ENCODE data around the gene SDK1.

Gene SDK1

GRCh38 chr7:4119848-4120247, 818.8 kb downstream of the SDK1 start:
- Histone ChIP-seq H2AK5ac (ENCODE audit: low read length) (no peak overlapping the region), H3K4me1 (ENCODE audit: control insufficient read depth in 1 of 2, insufficient read depth in 2 of 2, low read length in 2 of 2) (no peaks in the 10 kb centered on the region), H3K23ac (ENCODE audit: low read length) (no peak overlapping the region), H3K4ac (ENCODE audit: low read depth, low read length) (no peak overlapping the region), H3K9ac (ENCODE audit: low read length) (no peak overlapping the region), H4K91ac (ENCODE audit: low read depth, low read length) (no peak overlapping the region), H4K8ac (ENCODE audit: low read depth, low read length) (no peak overlapping the region), H3K9me3 (ENCODE audit: insufficient read depth, low read depth, low read length) (no peaks in the 10 kb centered on the region), H3K79me2 (ENCODE audit: control insufficient read depth, insufficient read depth, low read length, poor library complexity) (no peaks in the 10 kb centered on the region), H2BK120ac (ENCODE audit: insufficient read depth, low read length, poor library complexity) (no peak overlapping the region), H3K36me3 (ENCODE audit: control insufficient read depth in 1 of 2, insufficient read depth in 2 of 2, low read length in 2 of 2) (peaks cover 2 to 18% of the 10 kb centered on the region in 2 experiments), H3K27me3 (ENCODE audit: insufficient read depth, low read length) (no peaks in the 10 kb centered on the region), H3K14ac (ENCODE audit: low read length) (no peak overlapping the region), H2BK12ac (ENCODE audit: low read length) (no peak overlapping the region), H3K4me2 (ENCODE audit: low read length) (no peak overlapping the region), H3K18ac (ENCODE audit: low read length) (no peak overlapping the region), H3K27ac (ENCODE audit: low read depth, low read length) (no peak overlapping the region), H4K12ac (ENCODE audit: low read depth, low read length) (no peak overlapping the region), H2AFZ (ENCODE audit: insufficient read depth, low read length, poor library complexity) (no peak overlapping the region), H3K79me1 (ENCODE audit: low read length) (no peaks in the 10 kb centered on the region), H3K4me3 (ENCODE audit: low read depth, low read length) (no peak overlapping the region), H2BK5ac (ENCODE audit: low read depth, low read length, poor library complexity) (no peak overlapping the region)
- no CpG with 5 or more reads among the region's 3 CpGs for WGBS (ENCODE audit: extremely low coverage, insufficient coverage, insufficient read length)
- no peak for DNase-seq

- no peak overlapping the region for H4K12ac ChIP-seq (ENCODE audit: low read depth, low read length)
- H3K9me3 ChIP-seq (ENCODE audit: insufficient read depth, low read depth, low read length), result no peaks in the 10 kb centered on the region
- H3K27me3 ChIP-seq (ENCODE audit: insufficient read depth, low read length), result no peaks in the 10 kb centered on the region
- peaks cover 5 to 10% of the 10 kb centered on the region in 2 experiments for H3K36me3 ChIP-seq (ENCODE audit: control insufficient read depth in 1 of 2, insufficient read depth in 2 of 2, low read length in 2 of 2)
- no peak overlapping the region for H2AK5ac ChIP-seq (ENCODE audit: low read length)
- H3K4ac ChIP-seq (ENCODE audit: low read depth, low read length), result no peak overlapping the region
- H2BK120ac ChIP-seq (ENCODE audit: insufficient read depth, low read length, poor library complexity), result no peak overlapping the region
- no peak overlapping the region for H4K91ac ChIP-seq (ENCODE audit: low read depth, low read length)
- H3K79me2 ChIP-seq (ENCODE audit: control insufficient read depth, insufficient read depth, low read length, poor library complexity), result no peaks in the 10 kb centered on the region
- H3K18ac ChIP-seq (ENCODE audit: low read length), result no peak overlapping the region
- H3K9ac ChIP-seq (ENCODE audit: low read length), result no peak overlapping the region
- H3K4me1 ChIP-seq (ENCODE audit: control insufficient read depth in 1 of 2, insufficient read depth in 2 of 2, low read length in 2 of 2), result no peaks in the 10 kb centered on the region
- H2AFZ ChIP-seq (ENCODE audit: insufficient read depth, low read length, poor library complexity), result no peak overlapping the region
- H3K79me1 ChIP-seq (ENCODE audit: low read length), result no peaks in the 10 kb centered on the region
- DNase-seq, result no peak
- no peak overlapping the region for H3K27ac ChIP-seq (ENCODE audit: low read depth, low read length)
- H3K4me3 ChIP-seq (ENCODE audit: low read depth, low read length), result no peak overlapping the region
- no peak overlapping the region for H4K8ac ChIP-seq (ENCODE audit: low read depth, low read length)
- WGBS (ENCODE audit: extremely low coverage, insufficient coverage, insufficient read length), result no CpG with 5 or more reads among the region's 2 CpGs
- no peak overlapping the region for H3K14ac ChIP-seq (ENCODE audit: low read length)
- H3K23ac ChIP-seq (ENCODE audit: low read length), result no peak overlapping the region
- no peak overlapping the region for H2BK12ac ChIP-seq (ENCODE audit: low read length)
- no peak overlapping the region for H3K4me2 ChIP-seq (ENCODE audit: low read length)
- H2BK5ac ChIP-seq (ENCODE audit: low read depth, low read length, poor library complexity), result no peak overlapping the region
Measured at GRCh38 chr7:4123346-4123745, 822.3 kb downstream of the SDK1 start.

- DNase-seq, result no peak
- Histone ChIP-seq H2BK12ac (ENCODE audit: low read length) (no peak overlapping the region), H3K9me3 (ENCODE audit: insufficient read depth, low read depth, low read length) (no peaks in the 10 kb centered on the region), H3K4me3 (ENCODE audit: low read depth, low read length) (no peak overlapping the region), H3K4me1 (ENCODE audit: control insufficient read depth in 1 of 2, insufficient read depth in 2 of 2, low read length in 2 of 2) (no peaks in the 10 kb centered on the region), H3K14ac (ENCODE audit: low read length) (no peak overlapping the region), H3K18ac (ENCODE audit: low read length) (no peak overlapping the region), H3K4ac (ENCODE audit: low read depth, low read length) (no peak overlapping the region), H2AK5ac (ENCODE audit: low read length) (no peak overlapping the region), H3K36me3 (ENCODE audit: control insufficient read depth in 1 of 2, insufficient read depth in 2 of 2, low read length in 2 of 2) (peaks cover 5 to 10% of the 10 kb centered on the region in 2 experiments), H4K12ac (ENCODE audit: low read depth, low read length) (no peak overlapping the region), H2BK120ac (ENCODE audit: insufficient read depth, low read length, poor library complexity) (no peak overlapping the region), H3K27me3 (ENCODE audit: insufficient read depth, low read length) (no peaks in the 10 kb centered on the region), H4K8ac (ENCODE audit: low read depth, low read length) (no peak overlapping the region), H3K23ac (ENCODE audit: low read length) (no peak overlapping the region), H3K9ac (ENCODE audit: low read length) (peak overlapping the region; percentile 42), H3K79me2 (ENCODE audit: control insufficient read depth, insufficient read depth, low read length, poor library complexity) (no peaks in the 10 kb centered on the region), H2BK5ac (ENCODE audit: low read depth, low read length, poor library complexity) (no peak overlapping the region), H3K4me2 (ENCODE audit: low read length) (no peak overlapping the region), H3K79me1 (ENCODE audit: low read length) (no peaks in the 10 kb centered on the region), H4K91ac (ENCODE audit: low read depth, low read length) (no peak overlapping the region), H3K27ac (ENCODE audit: low read depth, low read length) (no peak overlapping the region), H2AFZ (ENCODE audit: insufficient read depth, low read length, poor library complexity) (no peak overlapping the region)
- WGBS (ENCODE audit: extremely low coverage, insufficient coverage, insufficient read length), result no CpG with 5 or more reads among the region's 8 CpGs
Measured at GRCh38 chr7:4123823-4124222, 822.8 kb downstream of the SDK1 start.

- Histone ChIP-seq H4K8ac (ENCODE audit: low read depth, low read length) (no peak overlapping the region), H3K79me1 (ENCODE audit: low read length) (no peaks in the 10 kb centered on the region), H3K9me3 (ENCODE audit: insufficient read depth, low read depth, low read length) (no peaks in the 10 kb centered on the region), H3K9ac (ENCODE audit: low read length) (no peak overlapping the region), H2AFZ (ENCODE audit: insufficient read depth, low read length, poor library complexity) (no peak overlapping the region), H2BK12ac (ENCODE audit: low read length) (no peak overlapping the region), H3K4me1 (ENCODE audit: control insufficient read depth in 1 of 2, insufficient read depth in 2 of 2, low read length in 2 of 2) (no peaks in the 10 kb centered on the region), H4K91ac (ENCODE audit: low read depth, low read length) (no peak overlapping the region), H3K27me3 (ENCODE audit: insufficient read depth, low read length) (no peaks in the 10 kb centered on the region), H3K4ac (ENCODE audit: low read depth, low read length) (no peak overlapping the region), H3K18ac (ENCODE audit: low read length) (no peak overlapping the region), H2AK5ac (ENCODE audit: low read length) (no peak overlapping the region), H3K4me3 (ENCODE audit: low read depth, low read length) (no peak overlapping the region), H2BK5ac (ENCODE audit: low read depth, low read length, poor library complexity) (no peak overlapping the region), H3K14ac (ENCODE audit: low read length) (no peak overlapping the region), H3K79me2 (ENCODE audit: control insufficient read depth, insufficient read depth, low read length, poor library complexity) (no peaks in the 10 kb centered on the region), H3K23ac (ENCODE audit: low read length) (no peak overlapping the region), H3K27ac (ENCODE audit: low read depth, low read length) (no peak overlapping the region), H3K36me3 (ENCODE audit: control insufficient read depth in 1 of 2, insufficient read depth in 2 of 2, low read length in 2 of 2) (peaks cover 9 to 14% of the 10 kb centered on the region in 2 experiments), H3K4me2 (ENCODE audit: low read length) (no peak overlapping the region), H2BK120ac (ENCODE audit: insufficient read depth, low read length, poor library complexity) (no peak overlapping the region), H4K12ac (ENCODE audit: low read depth, low read length) (no peak overlapping the region)
- WGBS (ENCODE audit: extremely low coverage, insufficient coverage, insufficient read length), result 100% methylated on average over 3 of the region's 5 CpGs
- no peak for DNase-seq
Measured at GRCh38 chr7:4124556-4125477, 823.8 kb downstream of the SDK1 start.

Measured in trophoblast cell (in vitro differentiated cells and primary cell).